NCI-H510A treated with DMSO at 0.1 percent for 48 hours (cell line): Measurements from ENCODE around the gene GH1.
"Not testable (repeated sequence)": the region's sequence is repeated elsewhere in the genome, so short reads cannot be mapped to it uniquely, and the experiment has no call there.

Experiments used
- DNase-seq: peaks from one replicate; lab custom pipeline; 2025; lab: John Stamatoyannopoulos, UW

Gene GH1

GRCh38 chr17:63896524-63897354 is 21.9 kb downstream of the GH1 start, which contains the start of gene CSH1:
TSS of gene CSH1 (minus strand) at chr17:63896574. CDS start at chr17:63896511, 63 bp downstream.
- not testable (repeated sequence) for DNase-seq

- DNase-seq, result not testable (repeated sequence)
These were observed 23.8 kb downstream of the GH1 start for GRCh38 chr17:63894821-63895220.

- not testable (repeated sequence) for DNase-seq
These were observed 24.6 kb downstream of the GH1 start for GRCh38 chr17:63894021-63894420.

- DNase-seq, result not testable (repeated sequence)
These were observed 26.2 kb downstream of the GH1 start for GRCh38 chr17:63892316-63893037.

- peak; percentile 35 for DNase-seq
These were observed 29.4 kb downstream of the GH1 start for GRCh38 chr17:63889026-63889848.

- not testable (repeated sequence) for DNase-seq
These were observed 33.5 kb downstream of the GH1 start for GRCh38 chr17:63885119-63885518.

- DNase-seq, result not testable (repeated sequence)
These were observed 36.0 kb downstream of the GH1 start for GRCh38 chr17:63882626-63883126.

GRCh38 chr17:63881935-63882601 is 36.6 kb downstream of the GH1 start, which contains the start of gene GH2:
TSS of gene GH2 (minus strand) at chr17:63881944. CDS start at chr17:63881801, 143 bp downstream.
- peak; percentile 45 for DNase-seq

- DNase-seq, result not testable (repeated sequence)
These were observed 37.3 kb downstream of the GH1 start for GRCh38 chr17:63881337-63881736.

GRCh38 chr17:63880706-63881105 is 37.9 kb downstream of the GH1 start:
- no peak for DNase-seq

GRCh38 chr17:63878413-63878812 is 40.2 kb downstream of the GH1 start:
- DNase-seq, result not testable (repeated sequence)

GRCh38 chr17:63874693-63875092 is 43.9 kb downstream of the GH1 start:
- DNase-seq, result not testable (repeated sequence)

GRCh38 chr17:63874061-63874626 is 44.5 kb downstream of the GH1 start:
- not testable (repeated sequence) for DNase-seq

- DNase-seq, result not testable (repeated sequence)
These were observed 45.1 kb downstream of the GH1 start, which contains the start of gene CSH2 for GRCh38 chr17:63873577-63873976. TSS of gene CSH2 (minus strand) at chr17:63873677. CDS start at chr17:63873614, 63 bp downstream.

GRCh38 chr17:63871646-63872365 is 46.8 kb downstream of the GH1 start:
- DNase-seq, result not testable (repeated sequence)

GRCh38 chr17:63870292-63870665 is 48.4 kb downstream of the GH1 start:
- not testable (repeated sequence) for DNase-seq

- not testable (repeated sequence) for DNase-seq
These were observed 48.9 kb downstream of the GH1 start for GRCh38 chr17:63869491-63870291.
